Measurements from ENCODE around the gene PLP1. TPM values are rescaled to one million over a fixed set of nuclear protein-coding genes. Genes with fewer than 3 reads are reported as not detected.
"Not testable (repeated sequence)": the region's sequence is repeated elsewhere in the genome, so short reads cannot be mapped to it uniquely, and the experiment has no call there.

PLP1 gene
- total RNA-seq, 4 donors from 2014 or later = 256 to 727 (median 404) TPM

- TF ChIP-seq POLR2A (IDR thresholded peaks at IDR 0.05) = no peak
- TF ChIP-seq CTCF (IDR thresholded peaks at IDR 0.05) = no peak
- no peak for TF ChIP-seq EP300 (IDR thresholded peaks at IDR 0.05)
- no peak overlapping the region for H3K27ac ChIP-seq
- 56 to 86% methylated on average over 6 of the region's 6 CpGs for WGBS, 2 donors
- H3K4me1 ChIP-seq = no peaks in the 10 kb centered on the region
- no peak for DNase-seq (ENCODE audit: low spot score in 2 of 2)
- no peaks in the 10 kb centered on the region for H3K9me3 ChIP-seq
- peaks cover 0 to 16% of the 10 kb centered on the region in 2 donors for H3K27me3 ChIP-seq
- H3K4me3 ChIP-seq = no peak overlapping the region
- no peaks in the 10 kb centered on the region for H3K36me3 ChIP-seq
These were observed 34.3 kb upstream of the PLP1 start for GRCh38 chrX:103742339-103742738.

GRCh38 chrX:103747163-103747562 is 29.5 kb upstream of the PLP1 start:
- Histone ChIP-seq H3K36me3 (no peaks in the 10 kb centered on the region), H3K4me3 (no peak overlapping the region), H3K9me3 (no peaks in the 10 kb centered on the region), H3K27ac (no peak overlapping the region), H3K4me1 (no peaks in the 10 kb centered on the region), H3K27me3 (peaks cover 0 to 14% of the 10 kb centered on the region in 2 donors)
- WGBS, 2 donors = 69 to 78% methylated on average over 2 of the region's 2 CpGs
- TF ChIP-seq POLR2A (IDR thresholded peaks at IDR 0.05) (no peak), EP300 (IDR thresholded peaks at IDR 0.05) (no peak), CTCF (IDR thresholded peaks at IDR 0.05) (no peak)
- DNase-seq (ENCODE audit: low spot score in 2 of 2) = no peak

- Histone ChIP-seq H3K4me1 (no peaks in the 10 kb centered on the region), H3K4me3 (no peak overlapping the region), H3K27ac (no peak overlapping the region), H3K36me3 (no peaks in the 10 kb centered on the region), H3K27me3 (peaks cover 0 to 5% of the 10 kb centered on the region in 2 donors), H3K9me3 (no peaks in the 10 kb centered on the region)
- no peak for DNase-seq (ENCODE audit: low spot score in 2 of 2)
- WGBS, 2 donors = 85 to 87% methylated on average over 3 to 4 of the region's 4 CpGs
- TF ChIP-seq CTCF (IDR thresholded peaks at IDR 0.05) (no peak), EP300 (IDR thresholded peaks at IDR 0.05) (no peak), POLR2A (IDR thresholded peaks at IDR 0.05) (no peak)
These were observed 22.2 kb upstream of the PLP1 start for GRCh38 chrX:103754401-103754800.

- Histone ChIP-seq H3K36me3 (no peaks in the 10 kb centered on the region), H3K27ac (no peak overlapping the region), H3K9me3 (no peaks in the 10 kb centered on the region), H3K4me1 (no peaks in the 10 kb centered on the region), H3K27me3 (no peaks in the 10 kb centered on the region), H3K4me3 (no peak overlapping the region)
- TF ChIP-seq CTCF (IDR thresholded peaks at IDR 0.05) (no peak), POLR2A (IDR thresholded peaks at IDR 0.05) (no peak), EP300 (IDR thresholded peaks at IDR 0.05) (no peak)
- 37 to 50% methylated on average over 3 of the region's 3 CpGs for WGBS, 2 donors
- DNase-seq (ENCODE audit: low spot score in 2 of 2) = no peak
These were observed 19.9 kb upstream of the PLP1 start for GRCh38 chrX:103756736-103757135.

GRCh38 chrX:103758555-103758954 is 18.1 kb upstream of the PLP1 start:
- H3K9me3 ChIP-seq = no peaks in the 10 kb centered on the region

GRCh38 chrX:103763541-103763940 is 13.1 kb upstream of the PLP1 start:
- 78 to 87% methylated on average over 5 of the region's 5 CpGs for WGBS, 2 donors
- H3K4me3 ChIP-seq; DNase-seq (ENCODE audit: low spot score in 2 of 2); H3K4me1 ChIP-seq; H3K36me3 ChIP-seq; H3K9me3 ChIP-seq; H3K27me3 ChIP-seq; H3K27ac ChIP-seq: not testable (repeated sequence)

More at GRCh38 chrX:103758555-103758954, 18.1 kb upstream of the PLP1 start:
- Histone ChIP-seq H3K27me3 (no peaks in the 10 kb centered on the region), H3K27ac (no peak overlapping the region), H3K4me1 (no peaks in the 10 kb centered on the region), H3K36me3 (no peaks in the 10 kb centered on the region), H3K4me3 (no peak overlapping the region)
- no peak for DNase-seq (ENCODE audit: low spot score in 2 of 2)
- WGBS, 2 donors = 98 to 100% methylated on average over 1 of the region's 1 CpG
- TF ChIP-seq EP300 (IDR thresholded peaks at IDR 0.05) (no peak), POLR2A (IDR thresholded peaks at IDR 0.05) (no peak), CTCF (IDR thresholded peaks at IDR 0.05) (no peak)

GRCh38 chrX:103766813-103767555 is 9.7 kb upstream of the PLP1 start:
- not testable (repeated sequence) for H3K4me1 ChIP-seq; H3K4me3 ChIP-seq; DNase-seq (ENCODE audit: low spot score in 2 of 2); H3K27ac ChIP-seq; H3K27me3 ChIP-seq; H3K9me3 ChIP-seq; H3K36me3 ChIP-seq
- 62 to 76% methylated on average over 6 to 9 of the region's 9 CpGs for WGBS, 2 donors
